ENCODE results near the gene PTPRC.

PTPRC gene

GRCh38 chr1:198773523-198773922 is 134.7 kb downstream of the PTPRC start:
- H3K79me2 ChIP-seq (ENCODE audit: control insufficient read depth, insufficient read depth, low read length, poor library complexity), result no peaks in the 10 kb centered on the region
- H2BK5ac ChIP-seq (ENCODE audit: low read depth, low read length, poor library complexity), result no peak overlapping the region
- no peak overlapping the region for H3K4ac ChIP-seq (ENCODE audit: low read depth, low read length)
- DNase-seq, result no peak
- H4K12ac ChIP-seq (ENCODE audit: low read depth, low read length), result no peak overlapping the region
- H2AK5ac ChIP-seq (ENCODE audit: low read length), result no peak overlapping the region
- no peak overlapping the region for H3K18ac ChIP-seq (ENCODE audit: low read length)
- no peak overlapping the region for H4K8ac ChIP-seq (ENCODE audit: low read depth, low read length)
- H4K91ac ChIP-seq (ENCODE audit: low read depth, low read length), result no peak overlapping the region
- no CpG with 5 or more reads among the region's 3 CpGs for WGBS (ENCODE audit: extremely low coverage, insufficient coverage, insufficient read length)
- H3K4me3 ChIP-seq (ENCODE audit: low read depth, low read length), result no peak overlapping the region
- no peak overlapping the region for H3K23ac ChIP-seq (ENCODE audit: low read length)
- no peak overlapping the region for H3K27ac ChIP-seq (ENCODE audit: low read depth, low read length)
- H2BK12ac ChIP-seq (ENCODE audit: low read length), result no peak overlapping the region
- no peak overlapping the region for H2AFZ ChIP-seq (ENCODE audit: insufficient read depth, low read length, poor library complexity)
- no peaks in the 10 kb centered on the region for H3K36me3 ChIP-seq (ENCODE audit: control insufficient read depth in 1 of 2, insufficient read depth in 2 of 2, low read length in 2 of 2)
- H3K9ac ChIP-seq (ENCODE audit: low read length), result no peak overlapping the region
- H3K79me1 ChIP-seq (ENCODE audit: low read length), result no peaks in the 10 kb centered on the region
- H3K4me1 ChIP-seq (ENCODE audit: control insufficient read depth in 1 of 2, insufficient read depth in 2 of 2, low read length in 2 of 2), result no peaks in the 10 kb centered on the region
- no peaks in the 10 kb centered on the region for H3K27me3 ChIP-seq (ENCODE audit: insufficient read depth, low read length)
- no peak overlapping the region for H3K4me2 ChIP-seq (ENCODE audit: low read length)
- no peak overlapping the region for H3K14ac ChIP-seq (ENCODE audit: low read length)
- H2BK120ac ChIP-seq (ENCODE audit: insufficient read depth, low read length, poor library complexity), result no peak overlapping the region
- no peaks in the 10 kb centered on the region for H3K9me3 ChIP-seq (ENCODE audit: insufficient read depth, low read depth, low read length)

- H2BK12ac ChIP-seq (ENCODE audit: low read length), result no peak overlapping the region
- no peak overlapping the region for H3K4me3 ChIP-seq (ENCODE audit: low read depth, low read length)
- no peak overlapping the region for H3K27ac ChIP-seq (ENCODE audit: low read depth, low read length)
- no peak overlapping the region for H3K4ac ChIP-seq (ENCODE audit: low read depth, low read length)
- H3K27me3 ChIP-seq (ENCODE audit: insufficient read depth, low read length), result no peaks in the 10 kb centered on the region
- H2AFZ ChIP-seq (ENCODE audit: insufficient read depth, low read length, poor library complexity), result no peak overlapping the region
- WGBS (ENCODE audit: extremely low coverage, insufficient coverage, insufficient read length), result no CpG with 5 or more reads among the region's 2 CpGs
- H2BK120ac ChIP-seq (ENCODE audit: insufficient read depth, low read length, poor library complexity), result no peak overlapping the region
- no peaks in the 10 kb centered on the region for H3K79me1 ChIP-seq (ENCODE audit: low read length)
- H3K18ac ChIP-seq (ENCODE audit: low read length), result no peak overlapping the region
- H3K9me3 ChIP-seq (ENCODE audit: insufficient read depth, low read depth, low read length), result no peaks in the 10 kb centered on the region
- no peaks in the 10 kb centered on the region for H3K79me2 ChIP-seq (ENCODE audit: control insufficient read depth, insufficient read depth, low read length, poor library complexity)
- H3K4me1 ChIP-seq (ENCODE audit: control insufficient read depth in 1 of 2, insufficient read depth in 2 of 2, low read length in 2 of 2), result no peaks in the 10 kb centered on the region
- H3K14ac ChIP-seq (ENCODE audit: low read length), result no peak overlapping the region
- no peak for DNase-seq
- no peak overlapping the region for H4K91ac ChIP-seq (ENCODE audit: low read depth, low read length)
- no peak overlapping the region for H3K23ac ChIP-seq (ENCODE audit: low read length)
- H3K4me2 ChIP-seq (ENCODE audit: low read length), result no peak overlapping the region
- H3K9ac ChIP-seq (ENCODE audit: low read length), result no peak overlapping the region
- H4K12ac ChIP-seq (ENCODE audit: low read depth, low read length), result no peak overlapping the region
- no peak overlapping the region for H4K8ac ChIP-seq (ENCODE audit: low read depth, low read length)
- H2AK5ac ChIP-seq (ENCODE audit: low read length), result no peak overlapping the region
- H2BK5ac ChIP-seq (ENCODE audit: low read depth, low read length, poor library complexity), result no peak overlapping the region
- no peaks in the 10 kb centered on the region for H3K36me3 ChIP-seq (ENCODE audit: control insufficient read depth in 1 of 2, insufficient read depth in 2 of 2, low read length in 2 of 2)
Observed at GRCh38 chr1:198774421-198774820, 135.6 kb downstream of the PTPRC start.

- no peak overlapping the region for H3K4me2 ChIP-seq (ENCODE audit: low read length)
- no CpG with 5 or more reads among the region's 6 CpGs for WGBS (ENCODE audit: extremely low coverage, insufficient coverage, insufficient read length)
Observed at GRCh38 chr1:198775606-198776005, 136.8 kb downstream of the PTPRC start.

GRCh38 chr1:198776602-198777029 is 137.8 kb downstream of the PTPRC start:
- H2AK5ac ChIP-seq (ENCODE audit: low read length), result no peak overlapping the region
- H3K4me1 ChIP-seq (ENCODE audit: control insufficient read depth in 1 of 2, insufficient read depth in 2 of 2, low read length in 2 of 2), result no peaks in the 10 kb centered on the region
- no peak overlapping the region for H2BK120ac ChIP-seq (ENCODE audit: insufficient read depth, low read length, poor library complexity)
- H2AFZ ChIP-seq (ENCODE audit: insufficient read depth, low read length, poor library complexity), result no peak overlapping the region
- no peak overlapping the region for H2BK5ac ChIP-seq (ENCODE audit: low read depth, low read length, poor library complexity)
- no peak overlapping the region for H3K18ac ChIP-seq (ENCODE audit: low read length)
- H3K36me3 ChIP-seq (ENCODE audit: control insufficient read depth in 1 of 2, insufficient read depth in 2 of 2, low read length in 2 of 2), result no peaks in the 10 kb centered on the region
- peak overlapping the region; percentile 40 for H3K27ac ChIP-seq (ENCODE audit: low read depth, low read length)
- no CpG with 5 or more reads among the region's 4 CpGs for WGBS (ENCODE audit: extremely low coverage, insufficient coverage, insufficient read length)
- H4K91ac ChIP-seq (ENCODE audit: low read depth, low read length), result no peak overlapping the region
- H3K14ac ChIP-seq (ENCODE audit: low read length), result no peak overlapping the region
- no peaks in the 10 kb centered on the region for H3K79me2 ChIP-seq (ENCODE audit: control insufficient read depth, insufficient read depth, low read length, poor library complexity)
- no peak overlapping the region for H3K9ac ChIP-seq (ENCODE audit: low read length)
- peak; percentile 9 to 31 for DNase-seq
- no peaks in the 10 kb centered on the region for H3K27me3 ChIP-seq (ENCODE audit: insufficient read depth, low read length)
- no peak overlapping the region for H3K4me2 ChIP-seq (ENCODE audit: low read length)
- no peak overlapping the region for H3K4me3 ChIP-seq (ENCODE audit: low read depth, low read length)
- no peak overlapping the region for H2BK12ac ChIP-seq (ENCODE audit: low read length)
- no peaks in the 10 kb centered on the region for H3K79me1 ChIP-seq (ENCODE audit: low read length)
- H4K8ac ChIP-seq (ENCODE audit: low read depth, low read length), result no peak overlapping the region
- no peaks in the 10 kb centered on the region for H3K9me3 ChIP-seq (ENCODE audit: insufficient read depth, low read depth, low read length)
- no peak overlapping the region for H4K12ac ChIP-seq (ENCODE audit: low read depth, low read length)
- no peak overlapping the region for H3K23ac ChIP-seq (ENCODE audit: low read length)
- no peak overlapping the region for H3K4ac ChIP-seq (ENCODE audit: low read depth, low read length)

More at GRCh38 chr1:198775606-198776005, 136.8 kb downstream of the PTPRC start:
- H3K14ac ChIP-seq (ENCODE audit: low read length), result no peak overlapping the region
- no peaks in the 10 kb centered on the region for H3K4me1 ChIP-seq (ENCODE audit: control insufficient read depth in 1 of 2, insufficient read depth in 2 of 2, low read length in 2 of 2)
- H2BK12ac ChIP-seq (ENCODE audit: low read length), result no peak overlapping the region
- H3K27ac ChIP-seq (ENCODE audit: low read depth, low read length), result no peak overlapping the region
- H3K23ac ChIP-seq (ENCODE audit: low read length), result no peak overlapping the region
- H2BK120ac ChIP-seq (ENCODE audit: insufficient read depth, low read length, poor library complexity), result no peak overlapping the region
- no peak overlapping the region for H3K9ac ChIP-seq (ENCODE audit: low read length)
- H2BK5ac ChIP-seq (ENCODE audit: low read depth, low read length, poor library complexity), result no peak overlapping the region
- no peak overlapping the region for H4K12ac ChIP-seq (ENCODE audit: low read depth, low read length)
- no peaks in the 10 kb centered on the region for H3K79me2 ChIP-seq (ENCODE audit: control insufficient read depth, insufficient read depth, low read length, poor library complexity)
- no peak overlapping the region for H4K91ac ChIP-seq (ENCODE audit: low read depth, low read length)
- H3K9me3 ChIP-seq (ENCODE audit: insufficient read depth, low read depth, low read length), result no peaks in the 10 kb centered on the region
- no peak overlapping the region for H2AFZ ChIP-seq (ENCODE audit: insufficient read depth, low read length, poor library complexity)
- no peak overlapping the region for H3K18ac ChIP-seq (ENCODE audit: low read length)
- no peaks in the 10 kb centered on the region for H3K27me3 ChIP-seq (ENCODE audit: insufficient read depth, low read length)
- H3K4ac ChIP-seq (ENCODE audit: low read depth, low read length), result no peak overlapping the region
- no peaks in the 10 kb centered on the region for H3K79me1 ChIP-seq (ENCODE audit: low read length)
- no peak overlapping the region for H3K4me3 ChIP-seq (ENCODE audit: low read depth, low read length)
- no peaks in the 10 kb centered on the region for H3K36me3 ChIP-seq (ENCODE audit: control insufficient read depth in 1 of 2, insufficient read depth in 2 of 2, low read length in 2 of 2)
- H2AK5ac ChIP-seq (ENCODE audit: low read length), result no peak overlapping the region
- no peak overlapping the region for H4K8ac ChIP-seq (ENCODE audit: low read depth, low read length)
- no peak for DNase-seq
